IMR-90 (cell line): ENCODE results near the gene CENPQ. TPM values are rescaled to one million over a fixed set of nuclear protein-coding genes. Genes with fewer than 3 reads are reported as not detected.
A peak's percentile ranks its signal among the peaks of the same experiment; 100 is the strongest.

Experiments
- ATAC-seq: fragments of 200-7000 bp; cut with Tn5 transposase; 2 replicates; pipeline ENCODE4 v1.9.1; 2020; ENCODE audit warnings: low read depth, mild to moderate bottlenecking, moderate library complexity
- BruUV-seq: library from RNA; stranded (reverse); fragments of 400-500 nt; replicated peaks from 2 replicates; lab custom pipeline; 2021; lab: Mats Ljungman, UMichigan
- CTCF ChIA-PET: fragments of 300-600 bp; formaldehyde crosslinking; extraction: SDS; loops from one replicate; lab custom pipeline; 2021; ENCODE audit warnings: antibody characterized with exemption; lab: Yijun Ruan, JAX
- POLR2A ChIA-PET: fragments of 300-600 bp; sonication (Branson Sonifier 250); formaldehyde crosslinking; loops from one replicate; lab custom pipeline; 2022; ENCODE audit warnings: antibody characterized with exemption; ENCODE audit not compliant: unreplicated experiment; lab: Charles Lee
- DNase-seq: peaks from one replicate; pipeline ENCODE4 v3.0.0; 2013
- H2AFZ ChIP-seq: replicated peaks from 2 replicates; pipeline ENCODE3; 2013; ENCODE audit warnings: low read length, mild to moderate bottlenecking; ENCODE audit not compliant: poor library complexity
- H2AK5ac ChIP-seq: 2 replicates; pipeline ENCODE4 v1.6.1; 2013; ENCODE audit warnings: low read depth, low read length, inconsistent platforms
- H2AK9ac ChIP-seq: replicated peaks from 2 replicates; pipeline ENCODE3; 2013; ENCODE audit warnings: mild to moderate bottlenecking, low read depth, low read length, moderate library complexity; ENCODE audit not compliant: poor library complexity
- H2BK120ac ChIP-seq: 2 replicates; pipeline ENCODE4 v1.6.1; 2013; ENCODE audit warnings: low read depth, low read length, inconsistent platforms
- H2BK15ac ChIP-seq: 3 replicates; pipeline ENCODE4 v1.6.1; 2013; ENCODE audit warnings: low read depth, low read length, inconsistent platforms
- H2BK20ac ChIP-seq: 2 replicates; pipeline ENCODE4 v1.6.1; 2013; ENCODE audit warnings: low read depth, mild to moderate bottlenecking, inconsistent platforms, low read length, moderate library complexity
- H2BK5ac ChIP-seq: 2 replicates; pipeline ENCODE4 v1.6.1; 2013; ENCODE audit warnings: mild to moderate bottlenecking, low read depth, low read length, inconsistent platforms; ENCODE audit not compliant: poor library complexity, severe bottlenecking
- H3K14ac ChIP-seq: replicated peaks from 2 replicates; pipeline ENCODE4 v1.6.1; 2013; ENCODE audit warnings: low read depth, low read length, inconsistent platforms
- H3K18ac ChIP-seq: 2 replicates; pipeline ENCODE4 v1.6.1; 2013; ENCODE audit warnings: low read depth, low read length, control low read depth
- H3K23ac ChIP-seq: 2 replicates; pipeline ENCODE4 v1.6.1; 2013; ENCODE audit warnings: low read depth, low read length, inconsistent platforms
- H3K27ac ChIP-seq: 2 replicates; pipeline ENCODE4 v1.5.1; 2013; ENCODE audit warnings: mild to moderate bottlenecking, control low read depth, low read length; ENCODE audit not compliant: insufficient read depth
- H3K27me3 ChIP-seq: 2 replicates; pipeline ENCODE4 v1.6.1; 2013; ENCODE audit warnings: low read length; ENCODE audit not compliant: control insufficient read depth, insufficient read depth
- H3K36me3 ChIP-seq: 2 replicates; pipeline ENCODE4 v1.6.1; 2013; ENCODE audit warnings: low read length, mixed read lengths; ENCODE audit not compliant: control insufficient read depth, insufficient read depth
- H3K4ac ChIP-seq: 2 replicates; pipeline ENCODE4 v1.6.1; 2013; ENCODE audit warnings: low read depth, low read length, inconsistent platforms
- H3K4me1 ChIP-seq: 2 replicates; pipeline ENCODE4 v1.6.1; 2013; ENCODE audit warnings: low read length, mixed read lengths; ENCODE audit not compliant: control insufficient read depth, insufficient read depth
- H3K4me2 ChIP-seq: 2 replicates; pipeline ENCODE4 v1.6.1; 2013; ENCODE audit warnings: low read depth, mild to moderate bottlenecking, control low read depth, low read length, moderate library complexity
- H3K4me3 ChIP-seq: 2 replicates; pipeline ENCODE4 v1.5.1; 2013; ENCODE audit warnings: low read depth, mild to moderate bottlenecking, control low read depth, low read length, moderate library complexity; ENCODE audit not compliant: insufficient read depth
- H3K56ac ChIP-seq: 2 replicates; pipeline ENCODE4 v1.6.1; 2013; ENCODE audit warnings: low read length, inconsistent platforms; ENCODE audit not compliant: insufficient read depth; ENCODE audit errors: extremely low read depth
- H3K79me1 ChIP-seq, 2 experiments: 2 replicates each; pipeline ENCODE4 v1.6.1; 2013; ENCODE audit warnings: low read length in 2 of 2, inconsistent platforms in 1 of 2, low read depth in 1 of 2
- H3K9ac ChIP-seq: 2 replicates; pipeline ENCODE4 v1.6.1; 2013; ENCODE audit warnings: low read depth, low read length, control low read depth
- H3K9me1 ChIP-seq: 2 replicates; pipeline ENCODE4 v1.6.1; 2013; ENCODE audit warnings: low read length, inconsistent platforms; ENCODE audit not compliant: insufficient read depth
- H3K9me3 ChIP-seq: 2 replicates; pipeline ENCODE4 v1.6.1; 2013; ENCODE audit warnings: low read length; ENCODE audit not compliant: control insufficient read depth, insufficient read depth
- H4K20me1 ChIP-seq: 2 replicates; pipeline ENCODE4 v1.6.1; 2013; ENCODE audit warnings: low read length, inconsistent platforms; ENCODE audit not compliant: insufficient read depth
- H4K5ac ChIP-seq: 2 replicates; pipeline ENCODE4 v1.6.1; 2013; ENCODE audit warnings: mild to moderate bottlenecking, low read depth, low read length, control low read depth
- H4K8ac ChIP-seq, 2 experiments: 2 replicates each; pipeline ENCODE4 v1.6.1; 2013; ENCODE audit warnings: low read depth in 2 of 2, low read length in 2 of 2, control low read depth in 1 of 2, inconsistent platforms in 1 of 2
- H4K91ac ChIP-seq: 2 replicates; pipeline ENCODE4 v1.6.1; 2013; ENCODE audit warnings: low read depth, low read length, inconsistent platforms; ENCODE audit not compliant: insufficient read depth
- MAFK ChIP-seq: IDR thresholded peaks from 2 replicates; pipeline ENCODE4 v1.6.1; 2012; ENCODE audit warnings: low read depth, low read length, improper control_type of control experiment
- RAD21 ChIP-seq: IDR thresholded peaks from 2 replicates; pipeline ENCODE4 v1.6.1; 2012; ENCODE audit warnings: low read length, improper control_type of control experiment
- WGBS, 2 experiments: methylation state at CpG; one replicate each; pipeline versions ENCODE4 v1.1.5 to v1.1.7; 2013; ENCODE audit warnings: missing lambda C conversion rate in 2 of 2; ENCODE audit not compliant: insufficient read length in 1 of 2; ENCODE audit errors: extremely low coverage in 2 of 2; 5-methylcytosine and 5-hydroxymethylcytosine counted together
- dilution Hi-C: fragments of 300-500 bp; cut with HindIII; formaldehyde crosslinking; loops from one replicate; pipeline ENCODE4 v1.14.3; 2018; ENCODE audit warnings: low sequenced_read_pairs; ENCODE audit not compliant: unreplicated experiment
- in situ Hi-C: fragments of 300-500 bp; cut with MboI; formaldehyde crosslinking; loops from 3 replicates; pipeline ENCODE4 v1.14.3; 2019; ENCODE audit warnings: low sequenced_read_pairs, inconsistent platforms, mixed read lengths
- intact Hi-C: fragments of 100-400 bp; cut with micrococcal nuclease; formaldehyde crosslinking; loops from 2 replicates; pipeline ENCODE4 v1.10.0; 2022
- polyA plus RNA-seq, 3 experiments: library from polyadenylated mRNA; depleted of rRNA; stranded (reverse); fragments of >200 nt; gene quantifications; 2 replicates each; pipeline ENCODE4 v1.2.3, GENCODE V29; 2012; ENCODE audit warnings: low replicate concordance in 1 of 3
- total RNA-seq: library from RNA; depleted of rRNA; stranded (reverse); fragments of >200 nt; gene quantifications from 2 replicates; pipeline ENCODE4 v1.2.3, GENCODE V29; 2012
- TF ChIP-seq, protein P1 (sequence below): conservative IDR thresholded peaks from 2 replicates; pipeline ENCODE4 v1.5.1; 2012; ENCODE audit warnings: mild to moderate bottlenecking, low read depth, low read length, improper control_type of control experiment

CENPQ gene
- total and polyA plus RNA-seq, 2 of the 4 experiments (the other 2 are of a cell fraction), result 2.2 to 3.7 TPM

DNA sequence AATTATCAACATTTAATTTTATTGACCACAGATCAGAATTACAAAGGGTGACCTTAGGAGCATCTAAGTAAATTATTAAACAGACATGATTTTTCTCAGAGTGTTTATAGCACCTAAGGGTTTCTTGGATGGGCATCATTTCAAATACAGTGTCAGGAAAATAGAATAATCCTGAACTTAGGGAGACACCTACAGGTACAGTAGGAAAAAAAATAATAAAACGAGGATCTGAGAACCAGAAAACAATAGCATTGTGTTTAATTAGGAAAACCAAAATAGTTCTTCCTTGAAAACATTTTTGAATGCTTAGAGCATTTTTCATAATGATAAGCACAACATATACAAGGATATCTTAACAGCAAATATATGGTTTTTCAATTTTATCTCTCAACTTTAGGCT is 39.4 kb upstream of the CENPQ start:
- no peak overlapping the region for H3K4me2 ChIP-seq
- H2BK120ac ChIP-seq, result no peak overlapping the region
- no peak overlapping the region for H2AK5ac ChIP-seq
- no peak overlapping the region for H3K4me3 ChIP-seq
- no peaks in the 10 kb centered on the region for H3K27me3 ChIP-seq
- H3K4ac ChIP-seq, result no peak overlapping the region
- no peak overlapping the region for H2AK9ac ChIP-seq
- no peak overlapping the region for H2AFZ ChIP-seq
- ATAC-seq, result no peak
- H3K9me3 ChIP-seq, result no peaks in the 10 kb centered on the region
- H3K27ac ChIP-seq, result no peak overlapping the region
- no peaks in the 10 kb centered on the region for H3K4me1 ChIP-seq
- no peak overlapping the region for H3K56ac ChIP-seq
- in situ Hi-C loops (loop anchor here (25.0 kb wide), 1 partner anchor 662 kb away; no protein-coding TSS in a partner anchor), dilution Hi-C loops (no loop called here), intact Hi-C loops (no loop called here)
- no peak overlapping the region for H2BK15ac ChIP-seq
- H4K8ac ChIP-seq, result no peak overlapping the region
- no peak overlapping the region for H4K91ac ChIP-seq
- H3K36me3 ChIP-seq, result no peaks in the 10 kb centered on the region
- H2BK5ac ChIP-seq, result no peak overlapping the region
- WGBS, 2 experiments, result no CpG with 5 or more reads among the region's 1 CpG
- no peak overlapping the region for H2BK20ac ChIP-seq
- TF ChIP-seq RAD21 (peak; percentile 20; the same call in 1 of the 2 replicates), MAFK (no peak)
- TF ChIP-seq, protein P1, sequence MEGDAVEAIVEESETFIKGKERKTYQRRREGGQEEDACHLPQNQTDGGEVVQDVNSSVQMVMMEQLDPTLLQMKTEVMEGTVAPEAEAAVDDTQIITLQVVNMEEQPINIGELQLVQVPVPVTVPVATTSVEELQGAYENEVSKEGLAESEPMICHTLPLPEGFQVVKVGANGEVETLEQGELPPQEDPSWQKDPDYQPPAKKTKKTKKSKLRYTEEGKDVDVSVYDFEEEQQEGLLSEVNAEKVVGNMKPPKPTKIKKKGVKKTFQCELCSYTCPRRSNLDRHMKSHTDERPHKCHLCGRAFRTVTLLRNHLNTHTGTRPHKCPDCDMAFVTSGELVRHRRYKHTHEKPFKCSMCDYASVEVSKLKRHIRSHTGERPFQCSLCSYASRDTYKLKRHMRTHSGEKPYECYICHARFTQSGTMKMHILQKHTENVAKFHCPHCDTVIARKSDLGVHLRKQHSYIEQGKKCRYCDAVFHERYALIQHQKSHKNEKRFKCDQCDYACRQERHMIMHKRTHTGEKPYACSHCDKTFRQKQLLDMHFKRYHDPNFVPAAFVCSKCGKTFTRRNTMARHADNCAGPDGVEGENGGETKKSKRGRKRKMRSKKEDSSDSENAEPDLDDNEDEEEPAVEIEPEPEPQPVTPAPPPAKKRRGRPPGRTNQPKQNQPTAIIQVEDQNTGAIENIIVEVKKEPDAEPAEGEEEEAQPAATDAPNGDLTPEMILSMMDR, result peak; percentile 19; the same call in 1 of the 2 replicates
- H3K14ac ChIP-seq, result no peak overlapping the region
- POLR2A ChIA-PET, result no interaction called here
- no TSS peak for BruUV-seq
- no peak overlapping the region for H3K18ac ChIP-seq
- no peaks in the 10 kb centered on the region for H3K9me1 ChIP-seq
- H3K9ac ChIP-seq, result no peak overlapping the region
- H4K5ac ChIP-seq, result no peak overlapping the region
- no peak for DNase-seq
- H3K79me1 ChIP-seq, result no peaks in the 10 kb centered on the region
- H4K20me1 ChIP-seq, result no peaks in the 10 kb centered on the region
- CTCF ChIA-PET, result no interaction called here
- no peak overlapping the region for H3K23ac ChIP-seq
